Right kidney (tissue), 1 donor: ENCODE measurements around the gene CLEC20A.

Experiments used
- DNase-seq: peaks from one replicate; pipeline ENCODE4 v3.0.0-alpha.2; 2016

Gene CLEC20A

GRCh38 chr1:178500091-178500770, 3.5 kb upstream of the CLEC20A start:
- DNase-seq = no peak

- DNase-seq = no peak
Measured at GRCh38 chr1:178498896-178499675, 2.3 kb upstream of the CLEC20A start.

GRCh38 chr1:178497903-178498478, 1.2 kb upstream of the CLEC20A start:
- DNase-seq = no peak

DNA sequence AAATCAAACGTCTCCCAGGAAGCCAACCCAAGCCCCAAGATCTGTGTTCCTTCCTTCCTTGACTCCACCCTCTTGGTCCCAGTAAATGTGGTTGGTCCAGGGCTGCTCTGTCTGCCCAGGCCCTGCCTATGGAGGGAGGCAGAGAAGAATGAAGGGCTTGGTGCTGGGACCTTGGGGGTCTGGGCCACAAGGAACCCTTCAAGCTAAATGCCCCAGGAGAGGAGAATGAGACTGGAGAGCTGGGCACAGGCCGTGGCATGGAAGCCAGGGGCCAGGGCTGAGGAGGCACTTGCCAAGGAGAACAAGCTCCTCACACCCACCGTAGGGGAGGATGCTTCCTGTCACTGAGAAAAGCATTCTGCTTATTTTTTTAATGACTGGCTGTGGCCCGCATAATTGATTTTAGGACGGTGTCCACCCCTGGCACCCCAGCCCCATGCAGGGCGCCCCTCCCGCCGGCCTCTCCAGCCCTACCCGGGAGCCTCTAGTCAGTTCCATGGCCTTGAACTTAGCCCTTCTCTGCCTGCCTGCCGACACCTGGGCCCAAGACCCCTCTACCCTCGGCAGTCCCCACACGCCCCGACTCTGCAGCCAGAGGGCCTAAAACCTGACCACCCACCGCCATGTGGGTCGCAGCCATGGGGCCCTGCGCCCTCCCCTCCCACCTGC, 889 bp downstream of the CLEC20A start:
- no peak for DNase-seq

DNA sequence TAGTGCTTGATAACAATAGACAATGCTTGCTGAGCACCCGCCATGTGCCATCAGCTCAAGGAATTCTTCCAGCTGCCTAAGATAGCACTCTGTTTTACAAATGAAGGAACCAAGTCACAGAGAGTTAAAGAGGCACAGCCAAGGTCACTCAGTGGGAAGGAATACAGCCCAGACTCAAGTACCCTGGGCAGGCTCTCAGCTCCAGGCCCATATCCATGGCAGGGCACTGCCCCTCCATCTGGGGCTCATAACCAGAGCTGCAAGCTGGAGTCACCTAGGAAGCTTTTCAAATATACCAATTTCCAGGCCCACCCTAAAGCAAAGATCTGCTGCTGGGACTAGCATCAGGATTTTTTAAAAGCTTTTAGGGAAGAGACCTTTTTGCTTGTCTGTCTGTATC, 1.6 kb downstream of the CLEC20A start:
- no peak for DNase-seq

GRCh38 chr1:178494569-178494971, 2.2 kb downstream of the CLEC20A start:
- DNase-seq = no peak

GRCh38 chr1:178493301-178493741, 3.4 kb downstream of the CLEC20A start:
- no peak for DNase-seq

- no peak for DNase-seq
Measured at GRCh38 chr1:178492341-178492740, 4.4 kb downstream of the CLEC20A start.

- no peak for DNase-seq
Measured at GRCh38 chr1:178491721-178492120, 5.0 kb downstream of the CLEC20A start.

GRCh38 chr1:178490967-178491366, 5.8 kb downstream of the CLEC20A start:
- DNase-seq = no peak

GRCh38 chr1:178490136-178490535, 6.6 kb downstream of the CLEC20A start:
- no peak for DNase-seq

- DNase-seq = no peak
Measured at GRCh38 chr1:178489399-178489798, 7.4 kb downstream of the CLEC20A start.

DNA sequence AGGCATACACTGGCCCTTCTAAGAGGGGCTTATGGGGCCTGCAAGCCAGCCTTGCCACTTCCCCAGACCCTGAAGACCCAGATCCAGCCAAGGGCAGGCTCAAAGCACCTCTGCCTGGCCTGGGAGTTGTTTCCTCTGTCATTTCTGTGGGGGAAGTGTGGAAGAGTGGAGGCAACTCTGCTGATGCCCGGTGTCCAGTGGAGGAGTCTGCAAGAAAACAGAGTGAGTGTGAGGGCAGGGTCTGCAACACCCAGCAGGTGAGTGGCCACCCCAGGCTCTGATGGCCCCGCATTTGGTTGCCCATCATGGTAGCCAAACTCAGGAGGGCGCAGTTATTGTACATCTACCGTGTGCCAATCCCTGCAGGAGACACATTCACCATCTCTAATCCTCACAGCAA, 8.4 kb downstream of the CLEC20A start:
- DNase-seq = no peak

DNA sequence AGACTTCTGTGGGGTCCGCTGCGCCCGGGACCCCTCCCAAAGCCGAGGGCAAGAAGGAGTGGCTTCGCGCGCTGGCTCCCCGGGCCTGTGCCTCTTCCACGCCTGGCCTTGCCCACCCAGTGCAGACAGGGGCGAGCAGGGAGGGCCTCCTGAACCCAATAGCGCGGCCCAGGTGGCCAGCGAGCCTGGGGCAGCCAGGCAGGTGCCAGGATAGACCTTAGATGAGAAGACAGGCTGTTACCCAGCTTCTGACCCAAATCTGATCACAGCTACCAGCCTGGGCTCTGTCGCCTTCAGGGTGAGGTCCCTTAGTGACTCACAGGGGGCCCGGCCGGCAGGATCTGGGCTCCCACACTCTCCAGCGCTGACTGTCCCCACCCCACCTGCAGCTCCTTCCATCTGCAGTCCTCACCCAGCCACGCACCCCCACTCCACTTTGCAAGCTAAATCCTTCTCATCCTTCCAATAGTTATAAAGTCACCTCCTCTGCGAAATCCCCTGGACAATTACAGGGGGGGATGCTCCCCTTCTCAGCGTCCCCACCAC, 9.6 kb downstream of the CLEC20A start:
- no peak for DNase-seq

GRCh38 chr1:178486100-178487069, 10.4 kb downstream of the CLEC20A start:
- peak; percentile 66 for DNase-seq

GRCh38 chr1:178485541-178485981, 11.2 kb downstream of the CLEC20A start:
- no peak for DNase-seq

GRCh38 chr1:178484698-178485225, 12.0 kb downstream of the CLEC20A start:
- DNase-seq = no peak

- DNase-seq = no peak
Measured at GRCh38 chr1:178483251-178483957, 13.4 kb downstream of the CLEC20A start.

DNA sequence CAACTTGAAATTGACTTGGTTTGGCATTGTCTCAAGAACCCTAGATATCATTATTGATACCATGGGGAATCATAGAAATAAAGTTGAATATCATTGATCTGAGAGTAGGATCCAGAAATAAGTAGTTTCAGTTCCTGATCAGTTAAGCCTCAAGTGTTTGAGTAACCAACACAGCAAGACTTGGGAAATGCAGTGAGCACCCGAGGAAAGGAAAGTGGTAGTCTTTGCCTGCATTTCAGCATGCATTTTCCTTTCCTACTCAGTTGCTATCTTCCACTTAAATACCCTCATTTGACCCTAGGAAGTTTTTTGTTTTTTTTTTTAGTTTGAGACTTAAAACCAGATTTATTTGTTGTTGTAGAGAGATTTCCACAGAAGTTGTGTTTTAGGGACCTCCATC, 18.9 kb downstream of the CLEC20A start:
- DNase-seq = no peak

GRCh38 chr1:178477373-178477772, 19.4 kb downstream of the CLEC20A start:
- no peak for DNase-seq
